HFFc6 (cell line): ENCODE data around the gene USP9Y. TPM values are rescaled to one million over a fixed set of nuclear protein-coding genes. Genes with fewer than 3 reads are reported as not detected.
A peak's percentile ranks its signal among the peaks of the same experiment; 100 is the strongest.

ENCODE experiments used
- DNase-seq: peaks from one replicate; pipeline ENCODE4 v3.0.0-alpha.2; 2018
- H3K27ac Mint-ChIP-seq: 2 replicates; pipeline ENCODE4 v1.8.0; 2020; ENCODE audit warnings: mild to moderate bottlenecking, mixed read lengths
- H3K27me3 Mint-ChIP-seq: 2 replicates; pipeline ENCODE4 v1.8.0; 2021; ENCODE audit warnings: mild to moderate bottlenecking, moderate library complexity, mixed read lengths; ENCODE audit not compliant: insufficient read depth
- H3K36me3 Mint-ChIP-seq: 2 replicates; pipeline ENCODE4 v1.8.0; 2021; ENCODE audit warnings: low read depth, mixed read lengths
- H3K4me1 Mint-ChIP-seq: 2 replicates; pipeline ENCODE4 v1.8.0; 2020; ENCODE audit warnings: low read depth, mixed read lengths
- H3K4me3 Mint-ChIP-seq: 2 replicates; pipeline ENCODE4 v1.8.0; 2020; ENCODE audit warnings: mild to moderate bottlenecking, moderate library complexity, mixed read lengths
- H3K9me3 Mint-ChIP-seq: 2 replicates; pipeline ENCODE4 v1.8.0; 2020; ENCODE audit warnings: mild to moderate bottlenecking, mixed read lengths
- total RNA-seq, 6 experiments: library from RNA; stranded (reverse); fragmentation: NEBNext Ultra II Directional; extraction: Animal tissue kit (Norgen Biotek cat#: 25700); gene quantifications; 2 replicates in 1 of 6; 3 replicates in 5 of 6; pipeline ENCODE4 v1.2.3, GENCODE V29; 2021
- TF ChIP-seq, protein P1 (sequence below): fragments of 200-600 bp; sonication (generic); IDR thresholded peaks from 2 replicates; pipeline ENCODE4 v1.5.0; 2021; ENCODE audit warnings: antibody characterized with exemption, mild to moderate bottlenecking

USP9Y gene
- total RNA-seq, 6 experiments from 2014 or later, result 16.7 to 21.1 (median 17.4) TPM

DNA sequence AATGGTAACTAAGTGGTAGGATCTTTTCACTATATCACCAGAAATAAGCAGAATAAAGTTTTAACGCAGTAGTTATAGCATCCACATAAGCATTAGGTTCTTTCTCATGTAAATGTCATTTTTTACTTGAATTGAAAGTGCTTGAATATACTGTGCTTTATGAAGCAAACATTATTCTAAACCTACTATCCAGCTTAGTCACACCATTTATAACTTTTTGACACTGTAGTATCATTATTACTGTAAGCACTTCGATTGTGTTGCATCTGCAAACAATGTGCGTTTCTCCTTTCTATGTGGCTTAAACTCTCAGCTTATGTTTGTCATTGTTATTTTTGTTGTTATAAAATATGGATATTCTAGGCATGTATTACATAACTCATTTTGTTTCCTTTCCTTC is 132.3 kb downstream of the USP9Y start:
- Mint-ChIP-seq H3K36me3 (peaks cover 5% of the 10 kb centered on the region), H3K27ac (no peak overlapping the region), H3K4me1 (no peaks in the 10 kb centered on the region), H3K4me3 (no peak overlapping the region), H3K9me3 (no peaks in the 10 kb centered on the region), H3K27me3 (no peaks in the 10 kb centered on the region)
- DNase-seq, result no peak
- TF ChIP-seq, protein P1, sequence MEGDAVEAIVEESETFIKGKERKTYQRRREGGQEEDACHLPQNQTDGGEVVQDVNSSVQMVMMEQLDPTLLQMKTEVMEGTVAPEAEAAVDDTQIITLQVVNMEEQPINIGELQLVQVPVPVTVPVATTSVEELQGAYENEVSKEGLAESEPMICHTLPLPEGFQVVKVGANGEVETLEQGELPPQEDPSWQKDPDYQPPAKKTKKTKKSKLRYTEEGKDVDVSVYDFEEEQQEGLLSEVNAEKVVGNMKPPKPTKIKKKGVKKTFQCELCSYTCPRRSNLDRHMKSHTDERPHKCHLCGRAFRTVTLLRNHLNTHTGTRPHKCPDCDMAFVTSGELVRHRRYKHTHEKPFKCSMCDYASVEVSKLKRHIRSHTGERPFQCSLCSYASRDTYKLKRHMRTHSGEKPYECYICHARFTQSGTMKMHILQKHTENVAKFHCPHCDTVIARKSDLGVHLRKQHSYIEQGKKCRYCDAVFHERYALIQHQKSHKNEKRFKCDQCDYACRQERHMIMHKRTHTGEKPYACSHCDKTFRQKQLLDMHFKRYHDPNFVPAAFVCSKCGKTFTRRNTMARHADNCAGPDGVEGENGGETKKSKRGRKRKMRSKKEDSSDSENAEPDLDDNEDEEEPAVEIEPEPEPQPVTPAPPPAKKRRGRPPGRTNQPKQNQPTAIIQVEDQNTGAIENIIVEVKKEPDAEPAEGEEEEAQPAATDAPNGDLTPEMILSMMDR, result no peak

DNA sequence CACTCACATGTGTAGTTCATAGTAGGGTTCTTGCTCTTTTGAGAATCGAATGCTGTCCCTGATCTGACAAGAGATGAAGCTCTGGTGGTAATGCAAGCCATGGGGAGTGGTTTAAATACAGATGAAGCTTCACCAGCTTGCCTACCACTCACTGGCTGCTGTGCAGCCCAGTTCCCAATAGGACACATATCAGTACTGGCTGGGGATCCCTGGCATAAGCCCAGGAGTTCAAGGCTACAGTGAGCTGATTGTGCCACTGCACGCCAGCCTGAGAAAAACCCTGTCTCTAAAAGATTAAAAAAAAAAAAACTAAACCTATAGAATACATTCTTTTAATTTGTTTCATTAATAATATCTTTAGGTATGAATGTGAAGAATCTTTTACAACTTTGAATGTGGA is 136.5 kb downstream of the USP9Y start:
- no peaks in the 10 kb centered on the region for H3K4me1 Mint-ChIP-seq
- H3K27me3 Mint-ChIP-seq, result no peaks in the 10 kb centered on the region
- no peaks in the 10 kb centered on the region for H3K9me3 Mint-ChIP-seq
- H3K36me3 Mint-ChIP-seq, result peaks cover 5% of the 10 kb centered on the region
- no peak overlapping the region for H3K4me3 Mint-ChIP-seq
- TF ChIP-seq, protein P1, result no peak
- H3K27ac Mint-ChIP-seq, result no peak overlapping the region
- no peak for DNase-seq

DNA sequence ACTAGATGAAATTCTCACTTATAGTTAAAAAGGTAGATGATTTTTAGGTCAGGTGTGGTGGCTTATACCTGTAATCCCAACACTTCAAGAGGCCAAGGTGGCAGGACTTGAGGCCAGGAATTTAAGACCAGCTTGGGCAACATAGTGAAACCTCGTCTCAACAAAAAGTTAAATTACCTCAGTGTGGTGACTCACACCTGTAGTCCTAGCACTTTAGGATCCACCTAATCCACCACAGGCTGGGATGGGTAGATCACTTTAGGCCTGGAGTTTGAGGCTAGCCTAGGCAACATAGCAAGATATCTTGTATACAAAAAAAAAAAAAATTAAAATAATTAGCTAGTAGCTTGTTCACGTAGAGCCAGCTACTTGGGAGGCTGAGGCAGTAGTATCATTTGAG is 140.3 kb downstream of the USP9Y start:
- H3K36me3 Mint-ChIP-seq, result peaks cover 10% of the 10 kb centered on the region; the same call in 1 of the 2 replicates

DNA sequence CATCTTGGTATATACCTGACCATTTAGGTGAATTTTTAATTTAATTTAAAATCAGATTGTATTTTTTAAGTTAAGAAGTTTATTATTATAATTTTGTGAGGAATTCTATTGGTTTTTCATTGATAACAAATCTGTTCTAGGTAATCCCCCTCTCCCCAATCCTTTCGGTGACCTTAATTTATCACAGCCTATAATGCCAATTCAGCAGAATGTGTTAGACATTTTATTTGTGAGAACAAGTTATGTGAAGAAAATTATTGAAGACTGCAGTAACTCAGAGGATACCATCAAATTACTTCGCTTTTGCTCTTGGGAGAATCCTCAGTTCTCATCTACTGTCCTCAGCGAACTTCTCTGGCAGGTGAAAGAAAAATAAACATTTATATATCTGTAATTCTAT is 145.8 kb downstream of the USP9Y start:
- DNase-seq, result no peak
- H3K9me3 Mint-ChIP-seq, result no peaks in the 10 kb centered on the region
- no peak overlapping the region for H3K27ac Mint-ChIP-seq
- TF ChIP-seq, protein P1, result no peak
- peaks cover 4% of the 10 kb centered on the region; the same call in 1 of the 2 replicates for H3K27me3 Mint-ChIP-seq
- peaks cover 29% of the 10 kb centered on the region for H3K36me3 Mint-ChIP-seq
- H3K4me3 Mint-ChIP-seq, result no peak overlapping the region
- no peaks in the 10 kb centered on the region for H3K4me1 Mint-ChIP-seq

More for the DNA sequence above, 140.3 kb downstream of the USP9Y start:
- TF ChIP-seq, protein P1, result no peak
- no peak overlapping the region for H3K27ac Mint-ChIP-seq
- H3K4me3 Mint-ChIP-seq, result no peak overlapping the region
- H3K27me3 Mint-ChIP-seq, result peaks cover 2% of the 10 kb centered on the region; the same call in 1 of the 2 replicates
- no peak for DNase-seq
- no peaks in the 10 kb centered on the region for H3K9me3 Mint-ChIP-seq
- H3K4me1 Mint-ChIP-seq, result no peaks in the 10 kb centered on the region

DNA sequence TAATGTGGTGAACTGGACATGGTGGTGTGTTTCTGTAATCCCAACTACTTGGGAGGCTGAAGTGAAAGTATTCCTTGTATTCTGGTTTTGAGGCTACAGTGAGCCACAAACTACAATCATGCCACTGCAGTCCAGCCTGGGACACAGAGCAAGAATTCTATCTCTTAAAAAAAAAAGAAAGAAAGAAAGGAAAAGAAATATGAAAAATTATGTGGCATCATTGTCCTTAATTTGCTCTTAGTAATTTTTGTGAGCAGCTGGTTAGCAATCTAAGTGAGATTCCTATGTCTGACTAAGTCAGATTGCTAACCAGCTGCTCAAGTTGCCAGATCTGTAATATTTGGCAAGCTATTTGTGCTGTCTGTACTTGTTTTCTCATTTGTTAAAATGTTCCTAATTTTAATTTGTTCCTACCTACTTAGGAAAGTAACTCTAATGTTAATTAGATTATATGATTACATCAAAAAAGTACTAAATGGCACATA is 154.8 kb downstream of the USP9Y start:
- peak overlapping the region; percentile 54; the same call in 1 of the 2 replicates for H3K27ac Mint-ChIP-seq
- no peaks in the 10 kb centered on the region; the same call in 1 of the 2 replicates for H3K4me1 Mint-ChIP-seq
- H3K27me3 Mint-ChIP-seq, result peaks cover 1% of the 10 kb centered on the region; the same call in 1 of the 2 replicates
- no peaks in the 10 kb centered on the region for H3K36me3 Mint-ChIP-seq
- no peak overlapping the region for H3K4me3 Mint-ChIP-seq
- peak; percentile 1 for DNase-seq
- H3K9me3 Mint-ChIP-seq, result no peaks in the 10 kb centered on the region
- TF ChIP-seq, protein P1, result no peak
